Progenitor cell of endocrine pancreas (in vitro differentiated cells): Measurements from ENCODE around the gene KCNN1. TPM values are rescaled to one million over a fixed set of nuclear protein-coding genes. Genes with fewer than 3 reads are reported as not detected.

ENCODE experiments used
- DNase-seq: peaks from one replicate; pipeline ENCODE4 v3.0.0; 2021; ENCODE audit warnings: low spot score; ENCODE audit not compliant: unreplicated experiment
- H3K27ac Mint-ChIP-seq: 2 replicates; pipeline ENCODE4 v1.8.0; 2021; ENCODE audit warnings: mild to moderate bottlenecking, moderate library complexity, mixed read lengths
- H3K27me3 Mint-ChIP-seq: 2 replicates; pipeline ENCODE4 v1.8.0; 2021; ENCODE audit warnings: mixed read lengths
- H3K36me3 Mint-ChIP-seq: 2 replicates; pipeline ENCODE4 v1.8.0; 2022; ENCODE audit warnings: mixed read lengths; ENCODE audit not compliant: insufficient read depth
- H3K4me1 Mint-ChIP-seq: 2 replicates; pipeline ENCODE4 v1.8.0; 2021; ENCODE audit warnings: low read depth, mixed read lengths
- H3K4me3 Mint-ChIP-seq: 2 replicates; pipeline ENCODE4 v1.8.0; 2021; ENCODE audit warnings: low read depth, mild to moderate bottlenecking, moderate library complexity, mixed read lengths
- H3K9me3 Mint-ChIP-seq: 2 replicates; pipeline ENCODE4 v1.8.0; 2021; ENCODE audit warnings: low read depth, mixed read lengths
- total RNA-seq: library from RNA; stranded (reverse); gene quantifications from 2 replicates; pipeline ENCODE4 v1.2.1, GENCODE V29; 2021
- TF ChIP-seq, protein P1 (sequence below): fragments of 200-600 bp; sonication (generic); IDR thresholded peaks from one replicate; pipeline ENCODE4 v1.5.0; 2021; ENCODE audit warnings: antibody characterized with exemption, mild to moderate bottlenecking; ENCODE audit not compliant: unreplicated experiment

The KCNN1 gene
- total RNA-seq, 1 donor from 2014 or later: 20.3 TPM

- H3K4me3 Mint-ChIP-seq: no peak overlapping the region
- H3K4me1 Mint-ChIP-seq: no peaks in the 10 kb centered on the region
- no peak overlapping the region for H3K27ac Mint-ChIP-seq
- H3K9me3 Mint-ChIP-seq: no peaks in the 10 kb centered on the region
- H3K36me3 Mint-ChIP-seq: peaks cover 4% of the 10 kb centered on the region
- TF ChIP-seq, protein P1, sequence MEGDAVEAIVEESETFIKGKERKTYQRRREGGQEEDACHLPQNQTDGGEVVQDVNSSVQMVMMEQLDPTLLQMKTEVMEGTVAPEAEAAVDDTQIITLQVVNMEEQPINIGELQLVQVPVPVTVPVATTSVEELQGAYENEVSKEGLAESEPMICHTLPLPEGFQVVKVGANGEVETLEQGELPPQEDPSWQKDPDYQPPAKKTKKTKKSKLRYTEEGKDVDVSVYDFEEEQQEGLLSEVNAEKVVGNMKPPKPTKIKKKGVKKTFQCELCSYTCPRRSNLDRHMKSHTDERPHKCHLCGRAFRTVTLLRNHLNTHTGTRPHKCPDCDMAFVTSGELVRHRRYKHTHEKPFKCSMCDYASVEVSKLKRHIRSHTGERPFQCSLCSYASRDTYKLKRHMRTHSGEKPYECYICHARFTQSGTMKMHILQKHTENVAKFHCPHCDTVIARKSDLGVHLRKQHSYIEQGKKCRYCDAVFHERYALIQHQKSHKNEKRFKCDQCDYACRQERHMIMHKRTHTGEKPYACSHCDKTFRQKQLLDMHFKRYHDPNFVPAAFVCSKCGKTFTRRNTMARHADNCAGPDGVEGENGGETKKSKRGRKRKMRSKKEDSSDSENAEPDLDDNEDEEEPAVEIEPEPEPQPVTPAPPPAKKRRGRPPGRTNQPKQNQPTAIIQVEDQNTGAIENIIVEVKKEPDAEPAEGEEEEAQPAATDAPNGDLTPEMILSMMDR: no peak
- DNase-seq: no peak
- H3K27me3 Mint-ChIP-seq: no peaks in the 10 kb centered on the region
Observed at GRCh38 chr19:17988161-17988560, 21.3 kb downstream of the KCNN1 start.

GRCh38 chr19:17989425-17990094 lies 22.7 kb downstream of the KCNN1 start:
- Mint-ChIP-seq H3K9me3 (no peaks in the 10 kb centered on the region), H3K27me3 (no peaks in the 10 kb centered on the region), H3K4me1 (no peaks in the 10 kb centered on the region), H3K27ac (no peak overlapping the region), H3K4me3 (no peak overlapping the region), H3K36me3 (peaks cover 4% of the 10 kb centered on the region)
- TF ChIP-seq, protein P1: no peak
- DNase-seq: no peak

DNA sequence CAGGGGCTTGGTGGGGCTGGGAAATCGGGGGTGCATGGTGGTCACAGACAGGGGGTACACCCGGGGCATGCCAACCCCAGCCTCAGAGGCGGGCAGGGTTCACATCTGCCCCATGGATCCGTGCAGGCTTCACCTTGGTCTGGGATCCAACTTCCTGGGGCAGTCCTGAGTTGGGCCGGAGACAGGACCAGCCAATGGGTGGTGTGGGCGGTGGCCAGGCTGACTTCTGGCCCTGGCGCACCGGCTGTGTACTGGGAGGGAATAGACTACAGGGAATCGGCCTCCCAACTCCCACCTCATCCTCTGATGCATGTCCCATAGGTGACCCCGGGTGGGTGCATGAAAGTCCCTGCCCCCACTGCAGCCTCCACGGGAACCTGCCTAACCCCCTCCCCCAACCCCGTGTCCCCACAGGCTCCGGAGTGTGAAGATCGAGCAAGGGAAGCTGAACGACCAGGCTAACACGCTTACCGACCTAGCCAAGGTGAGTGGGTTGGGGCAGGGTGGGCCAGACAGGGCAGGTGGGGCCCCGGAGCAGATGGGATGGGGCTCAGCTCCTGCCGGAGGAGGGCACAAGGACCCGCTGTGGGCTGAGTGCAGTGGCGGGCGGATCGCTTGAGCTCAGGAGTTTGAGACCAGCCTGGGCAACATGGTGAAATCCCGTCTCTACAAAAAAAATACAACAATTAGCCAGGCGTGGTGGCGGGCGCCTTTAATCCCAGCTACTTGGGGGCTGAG lies 26.3 kb downstream of the KCNN1 start:
- TF ChIP-seq, protein P1: no peak
- H3K27ac Mint-ChIP-seq: no peak overlapping the region
- H3K36me3 Mint-ChIP-seq: no peaks in the 10 kb centered on the region
- H3K9me3 Mint-ChIP-seq: no peaks in the 10 kb centered on the region
- H3K27me3 Mint-ChIP-seq: no peaks in the 10 kb centered on the region
- H3K4me3 Mint-ChIP-seq: no peak overlapping the region
- DNase-seq: no peak
- H3K4me1 Mint-ChIP-seq: no peaks in the 10 kb centered on the region

DNA sequence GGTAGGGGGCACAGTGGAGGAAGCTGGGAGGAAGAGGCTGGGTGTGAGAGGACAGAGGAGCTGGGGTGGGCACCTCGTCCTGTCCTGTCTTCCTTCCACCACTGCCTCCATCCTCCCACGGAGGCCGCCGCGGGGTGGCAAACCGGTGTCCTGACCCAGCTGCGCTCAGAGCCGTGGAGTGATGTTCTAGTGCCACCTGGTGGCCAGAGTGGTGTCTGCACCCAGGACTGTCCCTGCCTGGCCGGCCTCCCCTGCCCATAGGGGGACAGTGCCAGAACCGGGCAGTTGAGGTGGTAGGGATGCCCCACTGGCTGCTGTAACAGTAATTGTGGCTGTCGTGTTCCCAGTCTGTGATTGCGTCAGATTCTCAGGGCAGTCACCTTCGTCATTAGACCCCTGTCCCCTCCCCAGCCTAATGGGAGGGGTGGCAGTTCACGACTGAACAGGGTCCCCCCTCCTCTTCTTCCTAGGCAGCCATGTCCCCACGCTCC lies 30.0 kb downstream of the KCNN1 start:
- Mint-ChIP-seq H3K9me3 (no peaks in the 10 kb centered on the region), H3K27ac (no peak overlapping the region), H3K4me1 (peaks cover 2% of the 10 kb centered on the region), H3K27me3 (peaks cover 8% of the 10 kb centered on the region), H3K36me3 (peaks cover 1% of the 10 kb centered on the region), H3K4me3 (no peak overlapping the region)
- peak; percentile 85 for DNase-seq
- TF ChIP-seq, protein P1: peak; percentile 99

- Mint-ChIP-seq H3K4me1 (peaks cover 2% of the 10 kb centered on the region), H3K36me3 (peaks cover 1% of the 10 kb centered on the region), H3K4me3 (no peak overlapping the region), H3K27me3 (peaks cover 8% of the 10 kb centered on the region), H3K27ac (no peak overlapping the region), H3K9me3 (no peaks in the 10 kb centered on the region)
- TF ChIP-seq, protein P1: peak; percentile 36
- DNase-seq: no peak
Observed at GRCh38 chr19:17997969-17998826, 31.3 kb downstream of the KCNN1 start.
